GM18498 (cell line): ENCODE data around the gene WDR90.
A peak's percentile ranks its signal among the peaks of the same experiment; 100 is the strongest.

Source experiments
- ATAC-seq: cut with Tn5 transposase; IDR thresholded peaks from one replicate; pipeline ENCODE4 v1.9.1; 2021; ENCODE audit warnings: mild to moderate bottlenecking, moderate library complexity; ENCODE audit not compliant: unreplicated experiment

Gene WDR90

DNA sequence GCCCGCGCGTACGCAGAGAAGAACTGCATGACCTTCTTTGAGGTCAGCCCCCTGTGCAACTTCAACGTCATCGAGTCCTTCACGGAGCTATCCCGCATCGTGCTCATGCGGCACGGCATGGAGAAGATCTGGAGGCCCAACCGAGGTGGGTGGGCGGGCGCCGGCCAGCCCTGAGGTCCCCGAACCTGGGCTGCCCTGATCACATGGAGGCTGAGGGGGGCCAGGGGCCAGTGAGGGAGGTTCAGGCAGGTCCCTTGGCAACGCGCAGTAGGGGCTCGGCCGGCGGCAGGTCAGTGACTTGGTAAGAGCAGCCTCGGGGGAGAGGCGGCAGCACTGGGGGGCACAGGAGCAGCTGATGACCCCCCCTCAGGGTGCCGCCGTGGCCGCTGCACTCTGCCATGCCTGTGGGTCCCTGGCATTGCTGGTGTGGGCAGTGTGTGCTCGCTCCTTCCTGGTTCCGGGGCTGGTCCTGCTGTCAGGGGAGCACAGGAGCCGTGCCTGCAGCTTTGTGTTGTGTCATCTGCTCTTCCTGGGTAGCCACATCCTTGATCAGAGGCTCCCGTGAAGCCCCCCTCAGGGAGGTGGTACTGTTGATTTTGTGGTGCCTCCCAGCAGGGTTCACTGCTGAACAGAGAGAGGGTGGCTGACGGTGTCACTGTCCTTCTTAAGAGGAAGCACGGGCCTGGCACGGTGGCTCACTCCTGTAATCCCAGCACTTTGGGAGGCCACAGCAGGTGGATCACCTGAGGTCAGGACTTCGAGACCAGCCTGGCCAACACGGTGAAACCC is 23.0 kb upstream of the WDR90 start:
- no peak for ATAC-seq

DNA sequence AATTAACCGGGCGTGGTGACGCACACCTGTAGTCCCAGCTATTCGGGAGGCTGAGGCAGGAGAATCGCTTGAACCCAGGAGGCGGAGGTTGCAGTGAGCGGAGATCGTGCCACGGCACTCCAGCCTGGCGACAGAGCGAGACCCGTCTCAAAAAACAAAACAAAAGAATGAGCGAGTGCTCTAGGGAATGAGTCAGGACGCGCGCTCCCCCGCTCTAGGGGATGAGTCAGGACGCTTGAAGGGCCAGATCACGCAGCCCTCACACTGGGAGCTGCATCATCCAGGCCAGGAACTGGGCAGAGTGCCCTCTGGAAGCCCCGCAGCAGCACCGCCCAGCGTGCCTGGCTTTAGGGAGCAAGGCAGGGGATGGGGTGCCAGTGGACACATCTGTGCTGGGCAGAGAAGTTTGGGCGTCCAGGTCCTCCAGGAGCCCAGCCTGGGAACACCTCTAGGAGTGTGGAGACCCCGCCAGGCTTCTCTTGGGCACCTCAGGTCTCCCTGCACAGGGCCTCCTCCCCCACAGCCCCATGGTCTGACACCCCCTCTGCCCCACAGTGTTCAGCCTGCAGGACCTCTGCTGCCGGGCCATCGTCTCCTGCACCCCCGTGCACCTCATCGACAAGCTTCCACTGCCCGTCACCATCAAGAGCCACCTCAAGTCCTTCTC is 22.2 kb upstream of the WDR90 start:
- ATAC-seq: no peak

DNA sequence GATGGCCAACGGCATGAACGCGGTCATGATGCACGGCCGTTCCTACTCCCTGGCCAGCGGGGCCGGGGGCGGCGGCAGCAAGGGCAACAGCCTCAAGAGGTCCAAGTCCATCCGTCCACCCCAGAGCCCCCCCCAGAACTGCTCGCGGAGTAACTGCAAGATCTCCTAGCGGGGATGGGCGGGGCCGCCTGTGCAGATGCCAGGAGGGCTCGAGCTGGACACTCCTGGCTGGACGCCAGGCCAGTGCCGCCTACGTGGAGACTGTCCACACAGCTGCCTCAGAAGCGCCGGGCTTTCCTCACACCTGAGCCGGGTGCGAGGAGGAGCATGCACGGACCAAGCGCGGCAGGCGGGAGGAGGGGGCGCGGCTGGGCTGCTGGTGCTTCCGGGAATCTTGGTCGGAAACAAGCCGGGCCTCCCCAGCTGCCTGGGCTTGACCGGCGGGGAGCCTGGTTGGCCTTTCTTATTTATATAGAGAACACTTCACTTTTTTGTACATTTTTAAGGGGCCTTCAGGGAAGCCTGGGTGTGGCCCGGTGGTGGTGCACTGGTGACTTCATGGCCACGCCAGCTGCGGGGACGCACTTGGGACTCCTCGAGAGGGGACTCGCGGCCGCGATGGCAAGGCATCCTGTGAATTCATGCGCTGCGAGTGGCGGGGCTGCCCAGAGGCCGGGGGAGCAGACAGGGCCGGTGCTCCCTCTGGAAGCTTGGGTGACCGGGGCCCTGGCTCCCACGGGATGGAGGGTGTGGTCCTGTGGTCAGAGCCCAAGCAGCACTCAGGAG is 21.5 kb upstream of the WDR90 start:
- ATAC-seq: no peak

DNA sequence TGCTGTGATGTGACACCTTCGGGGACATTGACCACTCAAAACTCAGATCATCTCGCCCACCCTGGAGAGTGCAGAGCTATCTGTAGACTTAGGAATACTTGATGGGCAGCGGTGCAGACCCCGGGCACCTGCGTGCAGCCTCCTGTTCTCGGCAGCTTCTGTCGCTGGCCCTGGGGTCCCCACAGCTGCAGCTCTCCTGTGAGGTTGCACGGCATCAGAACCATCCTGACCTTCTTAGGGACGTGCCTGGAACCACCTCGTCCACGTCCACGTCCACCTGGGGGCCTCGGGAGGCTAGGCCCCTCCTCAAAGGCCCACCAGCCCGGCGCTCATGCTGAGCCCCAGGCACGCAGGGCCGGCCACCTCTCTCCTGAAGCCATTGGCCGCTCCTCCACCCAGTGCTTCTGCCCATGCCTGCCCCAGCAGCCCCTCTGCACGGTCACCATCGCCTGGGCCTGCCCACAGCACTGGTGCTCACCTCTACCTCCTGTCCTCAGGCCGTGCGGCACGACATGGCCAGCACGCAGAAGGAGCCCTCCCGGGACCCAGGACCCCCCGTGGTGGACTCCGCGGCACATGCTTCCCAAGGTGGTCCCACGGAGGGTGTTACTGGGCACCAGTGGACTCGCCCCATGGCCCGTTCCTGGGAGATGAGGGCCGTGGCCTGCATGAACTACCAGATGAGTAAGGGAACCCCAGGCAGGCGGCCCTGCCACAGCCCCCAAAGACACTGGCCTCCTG is 20.7 kb upstream of the WDR90 start:
- ATAC-seq: no peak

DNA sequence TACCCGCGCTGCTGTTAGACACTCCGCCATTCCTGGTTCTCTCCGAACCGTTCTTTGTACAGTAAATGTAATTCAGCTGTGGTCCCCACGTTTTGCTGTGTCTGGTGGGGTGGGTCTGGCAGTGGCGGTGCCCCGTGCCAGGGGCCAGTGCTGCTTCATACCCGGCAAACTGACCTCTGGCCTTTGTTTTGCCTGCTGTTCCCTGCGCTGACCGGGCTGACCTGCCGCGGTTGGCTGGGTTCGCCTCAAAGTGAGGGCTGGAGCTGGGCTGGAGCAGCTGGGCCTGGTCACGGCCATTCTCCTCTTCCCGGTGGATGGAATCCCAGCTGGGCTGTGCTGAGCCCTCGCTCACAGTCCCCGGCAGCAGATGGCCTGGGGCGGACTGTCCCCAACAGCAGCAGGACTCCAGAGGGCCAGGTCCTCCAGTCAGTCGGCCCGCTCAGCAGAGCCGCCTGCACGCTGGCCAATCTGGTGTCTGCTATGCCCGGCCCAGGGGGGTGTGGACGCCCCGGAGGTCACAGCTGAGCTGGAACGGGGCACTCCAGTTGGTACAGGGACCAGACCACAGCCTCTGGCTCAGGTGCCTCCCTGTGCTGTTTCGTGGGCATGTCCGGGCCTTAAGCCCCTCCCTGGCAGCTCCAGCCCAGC is 19.9 kb upstream of the WDR90 start:
- no peak for ATAC-seq

DNA sequence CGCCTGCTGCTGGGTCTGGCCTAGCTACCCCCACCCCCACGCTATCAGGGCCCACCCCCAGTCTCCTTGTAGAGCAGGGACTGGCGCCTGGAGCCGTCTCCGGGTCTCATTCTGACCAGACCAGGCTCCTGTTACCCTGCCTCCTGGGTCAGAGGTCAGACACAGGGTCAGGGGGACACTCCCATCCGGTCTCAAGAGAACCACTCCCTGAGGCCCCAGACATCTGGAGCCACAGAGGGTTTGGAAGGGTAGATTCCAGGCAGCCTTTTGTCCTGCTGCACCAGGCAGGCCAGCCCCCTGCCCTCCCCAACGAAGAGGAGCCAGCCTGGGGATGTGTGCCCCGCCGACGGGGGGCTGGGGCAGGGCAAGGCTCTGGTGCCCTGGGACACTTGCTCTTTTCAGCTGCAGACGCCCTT is 19.3 kb upstream of the WDR90 start:
- ATAC-seq: no peak

DNA sequence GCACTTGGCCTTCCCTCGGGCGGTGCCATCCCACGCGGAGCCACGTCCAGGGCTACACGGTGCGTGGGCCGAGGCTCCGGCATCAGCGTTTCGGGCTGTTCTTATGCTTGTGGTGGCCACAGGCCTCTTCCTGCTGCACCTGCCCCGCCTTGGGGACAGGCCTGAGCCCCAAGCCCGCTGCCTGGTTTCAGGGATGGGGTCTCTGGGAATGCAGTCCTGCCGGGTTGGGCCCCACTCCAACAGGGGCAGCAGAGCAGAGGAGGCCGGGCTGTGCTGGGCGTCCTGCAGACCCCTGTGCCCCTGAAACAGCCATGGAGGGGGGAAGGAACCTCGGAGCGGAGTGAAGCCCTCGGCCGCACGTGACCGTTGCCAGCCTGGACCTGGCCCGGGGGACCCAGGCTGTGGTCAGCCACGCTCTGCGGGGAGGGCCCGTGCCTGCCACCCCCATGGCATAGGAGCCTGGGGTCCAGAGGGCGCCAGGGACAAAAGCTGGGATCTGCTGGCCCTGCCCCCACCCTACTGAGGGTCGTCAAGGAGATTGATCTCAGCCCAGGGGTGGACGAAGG is 18.8 kb upstream of the WDR90 start:
- ATAC-seq: no peak

DNA sequence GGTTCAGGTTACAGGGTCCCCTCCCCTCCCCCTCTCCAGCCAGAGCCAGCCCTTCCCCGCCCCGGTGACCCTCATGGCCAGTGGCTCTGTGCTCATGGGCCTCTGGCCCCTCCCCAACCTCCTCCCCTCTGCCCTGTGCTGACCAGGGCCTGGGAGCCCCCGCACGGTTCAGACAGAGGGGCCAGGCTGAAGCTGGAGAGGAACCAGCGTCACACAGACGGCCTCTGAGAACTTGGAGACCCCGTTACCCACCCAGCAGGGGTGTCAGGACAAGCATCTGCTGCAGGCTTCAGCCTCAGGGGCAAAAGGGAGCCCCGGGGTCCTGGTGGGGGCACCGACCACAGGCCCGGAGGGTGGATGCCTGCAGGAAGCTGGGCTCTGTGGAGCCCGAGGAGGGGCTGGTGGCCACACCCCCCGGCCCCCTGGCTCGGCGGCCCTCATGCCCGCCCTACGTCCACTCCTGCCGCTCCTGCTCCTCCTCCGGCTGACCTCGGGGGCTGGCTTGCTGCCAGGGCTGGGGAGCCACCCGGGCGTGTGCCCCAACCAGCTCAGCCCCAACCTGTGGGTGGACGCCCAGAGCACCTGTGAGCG is 18.3 kb upstream of the WDR90 start, which contains the start of gene WFIKKN1:
Gene WFIKKN1, plus strand, starts transcription at position 171 of the 591 bp plus-strand sequence. Its CDS starts 269 bp downstream, at position 440.
- ATAC-seq: no peak

DNA sequence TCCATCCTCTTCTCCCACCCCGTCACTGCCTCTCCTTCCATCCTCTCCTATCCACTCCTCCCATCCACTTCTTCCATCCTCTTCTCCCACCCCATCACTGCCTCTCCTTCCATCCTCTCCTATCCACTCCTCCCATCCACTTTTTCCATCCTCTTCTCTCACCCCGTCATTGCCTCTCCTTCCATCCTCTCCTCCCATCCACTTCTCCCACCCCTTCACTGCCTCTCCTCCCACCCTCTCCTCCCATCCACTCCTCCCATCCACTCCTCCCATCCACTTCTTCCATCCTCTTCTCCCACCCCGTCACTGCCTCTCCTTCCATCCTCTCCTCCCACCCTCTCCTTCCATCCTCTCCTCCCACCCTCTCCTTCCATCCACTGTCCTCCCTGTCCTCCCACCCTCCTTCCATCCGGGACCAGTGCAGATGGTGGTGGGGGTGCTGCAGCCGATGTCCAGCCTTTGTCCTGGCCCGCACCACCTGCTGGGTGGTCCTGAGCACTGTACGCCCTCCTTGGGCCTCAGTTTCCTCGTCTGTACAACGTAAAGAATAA is 17.3 kb upstream of the WDR90 start:
- no peak for ATAC-seq

DNA sequence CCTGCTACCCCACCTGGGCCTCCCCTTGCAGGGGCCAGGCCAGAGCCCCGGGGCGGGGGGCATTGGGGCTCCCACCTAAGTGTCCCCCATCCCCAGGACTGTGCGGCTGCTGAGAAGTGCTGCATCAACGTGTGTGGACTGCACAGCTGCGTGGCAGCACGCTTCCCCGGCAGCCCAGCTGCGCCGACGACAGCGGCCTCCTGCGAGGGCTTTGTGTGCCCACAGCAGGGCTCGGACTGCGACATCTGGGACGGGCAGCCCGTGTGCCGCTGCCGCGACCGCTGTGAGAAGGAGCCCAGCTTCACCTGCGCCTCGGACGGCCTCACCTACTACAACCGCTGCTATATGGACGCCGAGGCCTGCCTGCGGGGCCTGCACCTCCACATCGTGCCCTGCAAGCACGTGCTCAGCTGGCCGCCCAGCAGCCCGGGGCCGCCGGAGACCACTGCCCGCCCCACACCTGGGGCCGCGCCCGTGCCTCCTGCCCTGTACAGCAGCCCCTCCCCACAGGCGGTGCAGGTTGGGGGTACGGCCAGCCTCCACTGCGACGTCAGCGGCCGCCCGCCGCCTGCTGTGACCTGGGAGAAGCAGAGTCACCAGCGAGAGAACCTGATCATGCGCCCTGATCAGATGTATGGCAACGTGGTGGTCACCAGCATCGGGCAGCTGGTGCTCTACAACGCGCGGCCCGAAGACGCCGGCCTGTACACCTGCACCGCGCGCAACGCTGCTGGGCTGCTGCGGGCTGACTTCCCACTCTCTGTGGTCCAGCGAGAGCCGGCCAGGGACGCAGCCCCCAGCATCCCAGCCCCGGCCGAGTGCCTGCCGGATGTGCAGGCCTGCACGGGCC is 16.5 kb upstream of the WDR90 start:
- ATAC-seq: no peak

DNA sequence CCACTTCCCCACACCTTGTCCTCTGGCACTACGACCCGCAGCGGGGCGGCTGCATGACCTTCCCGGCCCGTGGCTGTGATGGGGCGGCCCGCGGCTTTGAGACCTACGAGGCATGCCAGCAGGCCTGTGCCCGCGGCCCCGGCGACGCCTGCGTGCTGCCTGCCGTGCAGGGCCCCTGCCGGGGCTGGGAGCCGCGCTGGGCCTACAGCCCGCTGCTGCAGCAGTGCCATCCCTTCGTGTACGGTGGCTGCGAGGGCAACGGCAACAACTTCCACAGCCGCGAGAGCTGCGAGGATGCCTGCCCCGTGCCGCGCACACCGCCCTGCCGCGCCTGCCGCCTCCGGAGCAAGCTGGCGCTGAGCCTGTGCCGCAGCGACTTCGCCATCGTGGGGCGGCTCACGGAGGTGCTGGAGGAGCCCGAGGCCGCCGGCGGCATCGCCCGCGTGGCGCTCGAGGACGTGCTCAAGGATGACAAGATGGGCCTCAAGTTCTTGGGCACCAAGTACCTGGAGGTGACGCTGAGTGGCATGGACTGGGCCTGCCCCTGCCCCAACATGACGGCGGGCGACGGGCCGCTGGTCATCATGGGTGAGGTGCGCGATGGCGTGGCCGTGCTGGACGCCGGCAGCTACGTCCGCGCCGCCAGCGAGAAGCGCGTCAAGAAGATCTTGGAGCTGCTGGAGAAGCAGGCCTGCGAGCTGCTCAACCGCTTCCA is 15.7 kb upstream of the WDR90 start:
- ATAC-seq: no peak

DNA sequence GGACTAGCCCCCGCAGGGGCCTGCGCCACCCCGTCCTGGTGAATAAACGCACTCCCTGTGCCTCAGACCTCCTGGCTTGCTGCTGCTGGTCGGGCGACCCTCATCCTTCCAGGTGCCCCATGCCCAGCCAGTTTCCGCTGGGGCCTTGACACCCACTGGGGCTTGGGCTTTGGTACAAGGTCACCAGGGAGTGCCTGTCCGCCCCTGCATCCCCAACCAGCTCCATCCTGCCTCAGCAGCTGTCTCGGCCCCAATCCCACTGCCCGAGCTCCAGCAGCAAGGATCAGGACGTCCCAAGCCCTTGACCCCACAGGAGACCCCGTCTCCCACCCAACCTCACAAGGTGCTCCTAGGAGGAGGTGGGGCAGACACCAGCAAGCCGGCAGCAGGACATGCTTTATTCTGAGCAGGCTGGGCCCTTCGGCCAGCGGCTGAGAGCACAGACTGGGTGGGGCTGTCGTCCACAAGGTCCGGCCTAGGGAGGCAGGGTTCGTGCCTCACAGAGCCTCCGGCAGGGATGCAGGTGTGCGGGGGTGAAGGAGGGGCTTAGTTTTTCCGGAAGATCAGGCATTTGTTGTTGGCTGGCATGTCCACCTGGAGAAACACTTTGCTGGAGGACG is 15.0 kb upstream of the WDR90 start:
- no peak for ATAC-seq

DNA sequence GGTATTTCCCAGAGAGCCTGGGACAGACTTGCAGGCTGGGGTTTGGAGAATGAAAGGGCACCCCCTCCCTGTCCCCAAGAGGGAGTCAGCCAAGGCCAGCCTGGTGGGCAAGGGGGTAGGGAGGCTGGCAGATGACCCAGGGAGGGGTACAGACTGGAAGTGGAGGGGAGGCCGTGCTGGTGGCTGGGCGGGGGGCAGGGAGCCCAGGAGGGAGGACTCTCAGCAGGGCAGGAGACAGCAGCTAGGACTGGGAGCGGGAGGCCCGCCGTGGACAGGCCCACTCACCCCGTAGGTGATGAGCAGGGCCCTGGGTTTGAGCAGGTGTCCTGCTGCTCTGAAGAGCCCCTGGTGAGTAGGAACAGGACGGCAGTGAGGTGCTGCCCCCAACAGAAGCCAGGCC is 14.2 kb upstream of the WDR90 start:
- ATAC-seq: no peak

DNA sequence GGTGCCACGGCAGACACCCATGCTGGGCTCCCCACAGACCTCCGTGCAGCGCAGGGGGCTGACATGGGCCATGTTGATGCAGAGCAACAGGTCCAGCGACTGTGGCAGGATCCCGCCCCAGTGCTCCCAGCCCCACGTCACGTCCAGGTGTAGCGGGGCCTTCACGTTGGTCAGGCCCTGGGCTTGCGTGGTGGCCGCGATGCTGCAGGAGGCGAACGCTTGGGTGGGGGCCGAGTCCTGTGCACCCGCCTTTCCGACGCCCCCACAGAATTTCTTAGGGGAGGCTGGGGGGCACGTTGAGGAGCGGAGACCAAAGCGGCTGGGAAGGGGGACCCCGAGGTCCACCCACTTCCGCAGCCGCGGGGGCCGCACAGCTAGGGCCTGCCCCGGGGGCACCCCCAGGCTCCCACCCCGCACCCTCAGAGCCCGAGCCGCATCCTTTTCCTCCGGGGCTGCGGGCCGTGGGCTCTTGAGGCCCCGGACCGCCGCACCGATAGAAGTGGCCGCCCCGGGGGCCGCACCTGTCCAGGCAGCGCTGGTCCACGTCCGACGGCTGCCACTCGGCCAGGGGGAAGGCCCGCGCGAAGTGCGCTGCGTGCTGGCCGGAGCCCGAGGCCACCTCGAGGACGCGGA is 13.5 kb upstream of the WDR90 start:
- ATAC-seq: peak; percentile 4

DNA sequence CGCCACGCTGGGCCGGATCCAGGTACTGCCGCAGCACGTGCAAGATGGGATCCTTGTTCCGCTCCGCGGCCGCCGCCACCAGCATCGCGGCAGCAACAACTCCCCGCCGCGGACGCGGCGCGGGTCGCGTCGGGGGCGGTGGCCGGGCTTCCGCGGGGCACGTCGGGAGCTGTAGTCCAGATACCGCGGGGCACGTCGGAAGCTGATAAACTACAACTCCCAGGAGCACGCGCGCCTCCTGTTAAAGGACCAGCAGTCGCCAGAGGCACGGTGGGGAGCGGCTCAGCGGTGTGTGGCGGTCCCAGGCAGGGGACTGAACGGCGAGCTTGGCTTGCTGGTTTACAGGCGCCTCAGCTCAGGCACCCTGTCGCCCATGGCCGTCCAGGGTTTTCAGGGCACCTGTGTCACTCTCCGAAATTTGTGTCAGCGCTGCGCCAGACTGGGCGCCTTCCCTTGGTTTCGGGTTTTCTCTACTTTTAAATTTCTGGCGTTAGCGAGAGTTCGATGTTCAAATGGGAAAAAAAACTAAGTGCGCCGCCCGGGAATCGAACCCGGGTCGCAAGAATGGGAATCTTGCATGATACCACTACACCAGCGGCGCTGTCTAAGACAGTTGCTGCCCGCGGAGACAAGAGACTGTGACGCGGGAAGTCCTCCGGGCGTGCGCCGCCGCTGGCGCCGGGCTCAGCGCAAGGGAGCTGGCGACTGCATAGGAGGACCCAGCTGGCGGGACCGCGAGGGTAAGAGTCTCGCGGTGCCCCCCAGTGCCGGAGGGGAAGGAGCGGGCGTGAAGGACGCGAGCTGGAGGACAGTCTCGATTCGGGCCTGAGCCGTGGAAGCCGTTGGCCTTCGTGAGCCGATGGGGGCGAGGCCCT is 12.7 kb upstream of the WDR90 start, which contains the start of gene METTL26:
Gene METTL26, minus strand, starts transcription at position 100 of the 875 bp plus-strand sequence. Its CDS starts 15 bp downstream, at position 85.
- ATAC-seq: peak; percentile 75
